H1 (cell line): ENCODE data around the gene FYB2. TPM values are rescaled to one million over a fixed set of nuclear protein-coding genes. Genes with fewer than 3 reads are reported as not detected.

ENCODE experiments used
- CTCF ChIA-PET: fragments of 300-600 bp; sonication (Branson Sonifier 250); formaldehyde crosslinking; loops from one replicate; lab custom pipeline; 2021; ENCODE audit not compliant: partially characterized antibody; lab: Charles Lee
- POLR2A ChIA-PET: fragments of 300-600 bp; sonication (Branson Sonifier 250); formaldehyde crosslinking; loops from one replicate; lab custom pipeline; 2021; ENCODE audit warnings: inconsistent platforms; ENCODE audit not compliant: partially characterized antibody; lab: Charles Lee
- DNase-seq, 2 experiments: peaks; one replicate each; pipeline versions ENCODE4 v3.0.0 to v3.0.0-alpha.2; 2010 to 2022; ENCODE audit warnings: low spot score in 2 of 2, low read depth in 1 of 2, mixed read lengths in 1 of 2
- FAIRE-seq: peaks from 2 replicates; lab custom pipeline; 2011; peaks lifted over from hg19 to GRCh38; lab: Jason Lieb, UNC
- H2AFZ ChIP-seq: 2 replicates; pipeline ENCODE4 v1.8.1; 2012; ENCODE audit warnings: low read length, inconsistent platforms
- H2AK5ac ChIP-seq: 2 replicates; pipeline ENCODE4 v1.6.1; 2013; ENCODE audit warnings: low read depth, low read length
- H2BK120ac ChIP-seq: replicated peaks from 2 replicates; pipeline ENCODE3; 2013; ENCODE audit warnings: low read depth, low read length, inconsistent platforms
- H2BK12ac ChIP-seq: 2 replicates; pipeline ENCODE4 v1.6.1; 2013; ENCODE audit warnings: low read depth, low read length
- H2BK15ac ChIP-seq: 2 replicates; pipeline ENCODE4 v1.6.1; 2013; ENCODE audit warnings: low read length
- H2BK20ac ChIP-seq: 2 replicates; pipeline ENCODE4 v1.6.1; 2013; ENCODE audit warnings: low read length
- H2BK5ac ChIP-seq: 2 replicates; pipeline ENCODE4 v1.6.1; 2013; ENCODE audit warnings: low read depth, low read length
- H3K14ac ChIP-seq: 2 replicates; pipeline ENCODE4 v1.6.1; 2013; ENCODE audit warnings: inconsistent platforms; ENCODE audit not compliant: insufficient read length
- H3K18ac ChIP-seq: 2 replicates; pipeline ENCODE4 v1.6.1; 2013; ENCODE audit warnings: low read length; ENCODE audit errors: extremely low read depth
- H3K23ac ChIP-seq: 2 replicates; pipeline ENCODE4 v1.6.1; 2013; ENCODE audit warnings: inconsistent platforms; ENCODE audit not compliant: insufficient read length
- H3K23me2 ChIP-seq: 2 replicates; pipeline ENCODE4 v1.6.1; 2013; ENCODE audit warnings: low read depth, low read length
- H3K27ac ChIP-seq: 2 replicates; pipeline ENCODE4 v1.6.1; 2011; ENCODE audit warnings: low read depth, low read length, inconsistent platforms
- H3K27me3 ChIP-seq, 4 experiments: replicated peaks in 1 of 4; 1 replicate in 1 of 4; 2 replicates in 3 of 4; pipeline versions ENCODE4 v1.6.1 to v1.8.1; 2011 to 2013; ENCODE audit warnings: low read length in 3 of 4, mild to moderate bottlenecking in 3 of 4, inconsistent platforms in 2 of 4, mixed read lengths in 2 of 4, moderate library complexity in 1 of 4; ENCODE audit not compliant: control insufficient read depth in 3 of 4, insufficient read depth in 3 of 4; ENCODE audit errors: extremely low read depth in 1 of 4
- H3K36me3 ChIP-seq, 4 experiments: 2 replicates each; pipeline versions ENCODE4 v1.6.1 to v1.8.1; 2011 to 2013; ENCODE audit warnings: mild to moderate bottlenecking in 4 of 4, low read length in 3 of 4, moderate library complexity in 2 of 4, control low read depth in 1 of 4, inconsistent platforms in 1 of 4; ENCODE audit not compliant: insufficient read depth in 4 of 4, control insufficient read depth in 2 of 4
- H3K4ac ChIP-seq: replicated peaks from 2 replicates; pipeline ENCODE3; 2013; ENCODE audit warnings: low read length, low read depth, mixed read lengths, inconsistent platforms; ENCODE audit not compliant: insufficient read length
- H3K4me1 ChIP-seq, 4 experiments: replicated peaks in 1 of 4; 1 replicate in 1 of 4; 2 replicates in 3 of 4; pipeline versions ENCODE4 v1.6.1 to v1.8.1; 2011 to 2013; ENCODE audit warnings: low read length in 3 of 4, inconsistent platforms in 2 of 4, mixed read lengths in 1 of 4; ENCODE audit not compliant: insufficient read depth in 4 of 4, control insufficient read depth in 3 of 4
- H3K4me2 ChIP-seq, 2 experiments: 2 replicates each; pipeline versions ENCODE4 v1.6.1 to v1.8.1; 2011 to 2013; ENCODE audit warnings: low read depth in 2 of 2, low read length in 2 of 2, control low read depth in 1 of 2, inconsistent platforms in 1 of 2, mild to moderate bottlenecking in 1 of 2; ENCODE audit not compliant: insufficient read depth in 1 of 2
- H3K4me3 ChIP-seq, 4 experiments: fragments of 200-600, 300-600 bp in 1 of 4; sonication (generic), shearing (Covaris generic), sonication (Bioruptor Twin) in 1 of 4; 2 replicates each; pipeline versions ENCODE4 v1.5.1 to v1.8.1; 2011 to 2016; ENCODE audit warnings: low read length in 4 of 4, low read depth in 3 of 4, control low read depth in 2 of 4, inconsistent platforms in 2 of 4, mild to moderate bottlenecking in 2 of 4, mixed read lengths in 1 of 4, moderate library complexity in 1 of 4; ENCODE audit not compliant: insufficient read depth in 2 of 4; ENCODE audit errors: extremely low read depth in 1 of 4
- H3K56ac ChIP-seq: replicated peaks from 2 replicates; pipeline ENCODE3; 2013; ENCODE audit warnings: low read depth, mild to moderate bottlenecking, mixed read lengths, low read length, inconsistent platforms; ENCODE audit not compliant: insufficient read length
- H3K79me1 ChIP-seq: 2 replicates; pipeline ENCODE4 v1.6.1; 2013; ENCODE audit warnings: low read depth, low read length, control low read depth
- H3K79me2 ChIP-seq, 2 experiments: 2 replicates each; pipeline versions ENCODE4 v1.6.1 to v1.8.1; 2012 to 2013; ENCODE audit warnings: low read length in 2 of 2, mild to moderate bottlenecking in 2 of 2, inconsistent platforms in 1 of 2; ENCODE audit not compliant: insufficient read depth in 2 of 2, control insufficient read depth in 1 of 2
- H3K9ac ChIP-seq, 4 experiments: replicated peaks in 1 of 4; 1 replicate in 1 of 4; 2 replicates in 3 of 4; pipeline versions ENCODE4 v1.6.1 to v1.8.1; 2011 to 2013; ENCODE audit warnings: low read depth in 3 of 4, low read length in 3 of 4, control low read depth in 2 of 4, mild to moderate bottlenecking in 2 of 4, moderate library complexity in 2 of 4, inconsistent platforms in 1 of 4; ENCODE audit errors: extremely low read depth in 1 of 4
- H3K9me3 ChIP-seq, 2 experiments: 2 replicates each; pipeline versions ENCODE4 v1.6.1 to v1.8.1; 2012 to 2013; ENCODE audit warnings: mild to moderate bottlenecking in 2 of 2, moderate library complexity in 2 of 2, control low read depth in 1 of 2, inconsistent platforms in 1 of 2, low read depth in 1 of 2, low read length in 1 of 2, mixed read lengths in 1 of 2; ENCODE audit not compliant: insufficient read depth in 2 of 2
- H4K20me1 ChIP-seq, 2 experiments: replicated peaks in 1 of 2; 2 replicates each; pipeline versions ENCODE3 to v1.8.1; 2011 to 2013; ENCODE audit warnings: inconsistent platforms in 2 of 2, low read length in 2 of 2, mild to moderate bottlenecking in 1 of 2; ENCODE audit not compliant: insufficient read depth in 2 of 2, control insufficient read depth in 1 of 2
- H4K5ac ChIP-seq: 2 replicates; pipeline ENCODE4 v1.6.1; 2013; ENCODE audit warnings: low read length, low read depth, mixed read lengths, inconsistent platforms; ENCODE audit not compliant: insufficient read length
- H4K8ac ChIP-seq: 2 replicates; pipeline ENCODE4 v1.8.0; 2013; ENCODE audit warnings: mild to moderate bottlenecking, moderate library complexity, low read length, inconsistent platforms; ENCODE audit not compliant: insufficient read depth; ENCODE audit errors: extremely low read depth
- H4K91ac ChIP-seq: replicated peaks from 2 replicates; pipeline ENCODE3; 2013; ENCODE audit warnings: low read length, mixed read lengths, inconsistent platforms; ENCODE audit not compliant: insufficient read length
- ATF3 ChIP-seq: IDR thresholded peaks from 2 replicates; pipeline ENCODE4 v1.6.1; 2011; ENCODE audit warnings: low read depth, mild to moderate bottlenecking, low read length; ENCODE audit not compliant: insufficient read depth
- CBX8 ChIP-seq: fragments of 300-800, 300-1000 bp; sonication (generic); IDR thresholded peaks from 2 replicates; pipeline ENCODE4 v1.7.1; 2016; ENCODE audit warnings: low read depth, low read length, borderline replicate concordance
- CHD1 ChIP-seq: IDR thresholded peaks from 2 replicates; pipeline ENCODE4 v1.6.1; 2012; ENCODE audit warnings: low read depth, low read length, improper control_type of control experiment
- NANOG ChIP-seq: IDR thresholded peaks from 2 replicates; pipeline ENCODE4 v1.6.1; 2011; ENCODE audit warnings: low read length, low read depth, mild to moderate bottlenecking, inconsistent platforms; ENCODE audit not compliant: insufficient read depth, poor library complexity, severe bottlenecking
- whole genome bisulfite sequencing, 2 experiments: shearing (Covaris generic) in 1 of 2; methylation state at CpG; one replicate each; pipeline versions ENCODE4 v1.1.6 to v1.1.7; 2013 to 2015; ENCODE audit warnings: low lambda C conversion rate in 2 of 2, mixed read lengths in 2 of 2, inconsistent platforms in 1 of 2, low coverage in 1 of 2, missing lambda C conversion rate in 1 of 2; ENCODE audit not compliant: insufficient replicate concordance in 2 of 2, insufficient coverage in 1 of 2, insufficient read length in 1 of 2; ENCODE audit errors: extremely low coverage in 1 of 2, missing lambda C conversion rate in 1 of 2; 5-methylcytosine and 5-hydroxymethylcytosine counted together
- polyA plus RNA-seq, 7 experiments: library from polyadenylated mRNA; depleted of rRNA in 3 of 7; stranded (reverse) in 5 of 7; unstranded in 2 of 7; fragments of >200 nt in 5 of 7; fragments of 200-250 nt in 2 of 7; gene quantifications; 1 replicate in 5 of 7; 2 replicates in 1 of 7; 4 replicates in 1 of 7; pipeline versions ENCODE4 v1.2.1 to v1.2.3, GENCODE V29; 2011 to 2013; ENCODE audit warnings: missing spikeins in 2 of 7, mixed read lengths in 2 of 7
- total RNA-seq: library from RNA; stranded (reverse); fragmentation: NEBNext Ultra II Directional; extraction: Animal tissue kit (Norgen Biotek cat#: 25700); gene quantifications from 2 replicates; pipeline ENCODE4 v1.2.1, GENCODE V29; 2021
- TF ChIP-seq, protein P1 (sequence below): IDR thresholded peaks from 2 replicates; pipeline ENCODE4 v1.6.1; 2012; ENCODE audit warnings: low read length, inconsistent platforms

FYB2 gene
- total and polyA plus RNA-seq, 2 of the 8 experiments (the other 6 are each of a cell fraction or from before 2014, with no cell fraction given) = 0.11 to 0.17 TPM

DNA sequence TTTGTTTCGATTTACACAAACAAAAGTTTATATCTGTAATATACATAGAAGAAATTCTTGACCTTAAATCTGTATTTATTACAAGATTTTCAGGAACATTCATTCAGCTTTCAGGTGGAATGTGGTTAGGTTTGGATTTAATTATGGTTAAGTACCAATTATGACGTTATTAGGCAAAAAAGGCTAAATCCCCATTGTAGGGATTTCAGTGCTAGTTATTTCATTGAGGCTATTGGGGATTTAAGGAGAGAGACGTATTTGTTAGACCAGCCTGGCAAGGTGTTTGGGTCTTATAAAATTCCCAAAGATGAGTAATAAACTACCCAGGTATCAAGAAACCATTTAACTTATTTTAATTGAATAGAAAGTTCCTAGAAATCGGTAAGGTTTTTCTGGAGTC, 148.1 kb downstream of the FYB2 start:
- Histone ChIP-seq H3K27me3 (peaks cover 0 to 1% (median 0%) of the 10 kb centered on the region in 4 experiments; a peak in 1 of 7 replicates), H3K27ac (no peak overlapping the region), H3K9me3 (no peaks in the 10 kb centered on the region), H2BK15ac (no peak overlapping the region), H3K4me3 (no peak overlapping the region), H3K4me2 (no peak overlapping the region), H3K14ac (no peak overlapping the region), H3K56ac (no peak overlapping the region), H4K20me1 (no peaks in the 10 kb centered on the region), H4K8ac (no peak overlapping the region), H2BK5ac (no peak overlapping the region), H2BK12ac (no peak overlapping the region), H3K4ac (no peak overlapping the region), H4K91ac (no peak overlapping the region), H2AK5ac (no peak overlapping the region), H3K4me1 (no peaks in the 10 kb centered on the region), H2BK120ac (no peak overlapping the region), H2BK20ac (no peak overlapping the region), H3K36me3 (no peaks in the 10 kb centered on the region), H3K23me2 (no peaks in the 10 kb centered on the region), H2AFZ (no peak overlapping the region), H3K18ac (no peak overlapping the region), H3K9ac (no peak overlapping the region), H4K5ac (no peak overlapping the region), H3K79me2 (no peaks in the 10 kb centered on the region; a peak in 1 of 4 replicates), H3K79me1 (no peaks in the 10 kb centered on the region), H3K23ac (no peak overlapping the region)
- DNase-seq (no peak), FAIRE-seq (no peak)
- ChIA-PET CTCF (no interaction called here), POLR2A (no interaction called here)
- WGBS, 2 experiments = 89% methylated on average over 4 of the region's 4 CpGs; no CpG with 5 or more reads in 1 of the 2 experiments
- TF ChIP-seq, protein P1, sequence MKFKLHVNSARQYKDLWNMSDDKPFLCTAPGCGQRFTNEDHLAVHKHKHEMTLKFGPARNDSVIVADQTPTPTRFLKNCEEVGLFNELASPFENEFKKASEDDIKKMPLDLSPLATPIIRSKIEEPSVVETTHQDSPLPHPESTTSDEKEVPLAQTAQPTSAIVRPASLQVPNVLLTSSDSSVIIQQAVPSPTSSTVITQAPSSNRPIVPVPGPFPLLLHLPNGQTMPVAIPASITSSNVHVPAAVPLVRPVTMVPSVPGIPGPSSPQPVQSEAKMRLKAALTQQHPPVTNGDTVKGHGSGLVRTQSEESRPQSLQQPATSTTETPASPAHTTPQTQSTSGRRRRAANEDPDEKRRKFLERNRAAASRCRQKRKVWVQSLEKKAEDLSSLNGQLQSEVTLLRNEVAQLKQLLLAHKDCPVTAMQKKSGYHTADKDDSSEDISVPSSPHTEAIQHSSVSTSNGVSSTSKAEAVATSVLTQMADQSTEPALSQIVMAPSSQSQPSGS = no peak
- no peak for TF ChIP-seq NANOG
- no peak for TF ChIP-seq CBX8
- TF ChIP-seq CHD1 = no peak
- TF ChIP-seq ATF3 = no peak
